WERI-Rb-1 (cell line): Measurements from ENCODE around the gene MIA2.
"Not testable (repeated sequence)": the region's sequence is repeated elsewhere in the genome, so short reads cannot be mapped to it uniquely, and the experiment has no call there.

ENCODE experiments used
- DNase-seq: peaks from one replicate; pipeline ENCODE4 v3.0.0-alpha.2; 2020
- H3K27ac ChIP-seq: fragments of 250-450 bp; sonication (Bioruptor Pico); 2 replicates; pipeline ENCODE4 v1.5.1; 2020; ENCODE audit warnings: mild to moderate bottlenecking, moderate library complexity
- H3K27me3 ChIP-seq: fragments of 250-450 bp; sonication (Bioruptor Pico); 2 replicates; pipeline ENCODE4 v1.5.1; 2021; ENCODE audit warnings: mild to moderate bottlenecking, low read depth, moderate library complexity; ENCODE audit not compliant: insufficient read depth, severe bottlenecking
- H3K36me3 ChIP-seq: fragments of 250-450 bp; sonication (Bioruptor Pico); 2 replicates; pipeline ENCODE4 v1.5.1; 2020; ENCODE audit warnings: mild to moderate bottlenecking, moderate library complexity
- H3K4me3 ChIP-seq: 2 replicates; pipeline ENCODE4 v1.5.1; 2011; ENCODE audit warnings: low read depth, mild to moderate bottlenecking, control low read depth, low read length
- H3K9me3 ChIP-seq: fragments of 250-450 bp; sonication (Bioruptor Pico); 2 replicates; pipeline ENCODE4 v1.5.1; 2021; ENCODE audit warnings: mild to moderate bottlenecking, moderate library complexity; ENCODE audit not compliant: severe bottlenecking
- CTCF ChIP-seq: IDR thresholded peaks from 2 replicates; pipeline ENCODE4 v1.5.1; 2011; ENCODE audit warnings: low read depth, mild to moderate bottlenecking, control low read depth, inconsistent platforms, low read length

The MIA2 gene

GRCh38 chr14:39230416-39231035 is 3.2 kb upstream of the MIA2 start:
- no peak for DNase-seq
- TF ChIP-seq CTCF, result no peak
- H3K27me3 ChIP-seq, result no peaks in the 10 kb centered on the region
- H3K9me3 ChIP-seq, result no peaks in the 10 kb centered on the region
- H3K27ac ChIP-seq, result no peak overlapping the region
- no peak overlapping the region for H3K4me3 ChIP-seq
- H3K36me3 ChIP-seq, result no peaks in the 10 kb centered on the region

- H3K4me3 ChIP-seq, H3K27me3 ChIP-seq, H3K27ac ChIP-seq, H3K9me3 ChIP-seq, H3K36me3 ChIP-seq: not testable (repeated sequence)
- DNase-seq, result peak; percentile 13
- TF ChIP-seq CTCF, result peak; percentile 40; the same call in 1 of the 2 replicates
Observed at GRCh38 chr14:39231751-39232553, 1.8 kb upstream of the MIA2 start.

DNA sequence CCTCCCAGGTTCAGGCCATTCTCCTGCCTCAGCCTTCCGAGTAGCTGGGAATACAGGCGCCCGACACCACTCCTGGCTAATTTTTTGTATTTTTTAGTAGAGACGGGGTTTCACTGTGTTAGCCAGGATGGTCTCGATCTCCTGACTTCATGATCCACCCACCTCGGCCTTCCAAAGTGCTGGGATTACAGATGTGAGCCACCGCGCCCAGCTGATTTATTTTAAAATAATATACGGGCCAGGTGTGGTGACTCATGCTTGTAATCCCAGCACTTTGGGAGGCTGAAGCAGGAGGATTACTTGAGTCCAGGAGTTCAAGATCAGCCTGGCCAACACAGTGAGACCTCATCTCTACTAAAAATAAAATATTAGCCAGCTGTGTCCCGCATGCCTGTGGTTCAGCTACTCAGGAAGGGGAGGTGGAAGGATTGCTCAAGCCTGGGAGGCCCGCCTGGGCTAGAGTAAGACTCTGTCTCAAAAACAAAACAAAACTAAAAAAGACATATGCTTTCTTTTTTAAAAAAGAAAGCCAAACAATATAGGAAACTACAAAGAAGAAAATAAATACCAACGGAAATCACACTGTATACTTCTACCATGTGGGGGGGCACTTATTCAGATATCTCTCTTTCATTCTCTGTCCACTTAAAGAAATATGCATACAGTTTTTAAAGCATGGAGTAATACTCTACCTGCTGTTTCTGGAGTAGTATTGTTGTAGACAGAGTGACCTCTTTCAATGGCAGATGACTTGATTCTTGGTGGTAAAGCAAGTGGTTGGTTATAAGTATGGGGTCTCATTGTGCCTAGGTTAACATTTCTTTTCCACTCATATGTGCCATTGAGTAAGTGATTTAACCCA is 930 bp upstream of the MIA2 start:
- TF ChIP-seq CTCF, result no peak
- no peaks in the 10 kb centered on the region for H3K36me3 ChIP-seq
- no peak for DNase-seq
- no peak overlapping the region for H3K4me3 ChIP-seq
- H3K27me3 ChIP-seq, result no peaks in the 10 kb centered on the region
- no peak overlapping the region for H3K27ac ChIP-seq
- no peaks in the 10 kb centered on the region for H3K9me3 ChIP-seq

GRCh38 chr14:39234986-39235385 is 1.3 kb downstream of the MIA2 start:
- not testable (repeated sequence) for H3K4me3 ChIP-seq, H3K9me3 ChIP-seq, H3K36me3 ChIP-seq, H3K27ac ChIP-seq, DNase-seq, H3K27me3 ChIP-seq

DNA sequence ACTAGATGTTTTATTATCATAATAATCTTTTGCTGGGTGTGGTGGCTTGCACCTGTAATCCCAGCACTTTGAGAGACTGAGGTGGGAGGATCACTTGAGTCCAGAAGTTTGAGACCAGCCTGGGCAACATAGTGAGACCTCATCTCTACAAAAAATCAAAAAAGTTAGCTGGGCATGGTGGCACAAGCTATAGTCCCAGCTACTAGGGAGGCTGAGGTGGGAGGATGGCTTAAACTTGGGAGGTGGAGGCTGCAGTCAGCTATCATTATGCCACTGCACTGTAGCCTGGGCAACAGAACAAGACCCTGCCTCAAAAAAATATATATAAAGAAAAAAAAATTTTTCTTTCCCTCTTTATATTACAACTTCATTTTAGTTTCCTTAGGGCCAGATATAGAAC is 1.8 kb downstream of the MIA2 start:
- not testable (repeated sequence) for H3K27ac ChIP-seq, H3K9me3 ChIP-seq, DNase-seq, H3K36me3 ChIP-seq, H3K27me3 ChIP-seq, H3K4me3 ChIP-seq

DNA sequence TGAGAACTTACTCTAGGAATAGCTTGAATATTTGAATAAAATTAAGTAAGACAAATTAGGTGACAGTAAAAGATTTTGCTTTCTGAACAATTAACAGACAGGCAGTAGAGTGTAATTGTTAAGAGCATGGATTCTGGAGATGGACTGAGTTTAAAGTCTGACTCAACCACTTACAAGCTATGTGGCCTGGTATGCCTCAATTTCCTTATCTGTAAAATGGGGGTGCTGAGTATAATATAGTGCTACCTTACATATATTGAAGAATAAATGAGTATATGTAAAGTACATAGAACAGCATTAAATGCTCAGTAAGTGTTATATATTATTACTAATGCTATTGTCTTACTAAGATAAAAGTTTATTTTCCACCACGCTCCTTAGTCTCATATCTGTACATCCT is 7.1 kb downstream of the MIA2 start:
- no peak overlapping the region for H3K27ac ChIP-seq
- TF ChIP-seq CTCF, result no peak
- no peaks in the 10 kb centered on the region for H3K9me3 ChIP-seq
- no peaks in the 10 kb centered on the region for H3K36me3 ChIP-seq
- H3K27me3 ChIP-seq, result no peaks in the 10 kb centered on the region
- no peak for DNase-seq
- no peak overlapping the region for H3K4me3 ChIP-seq
